Stimulated activated effector memory CD8-positive, alpha-beta T cell treated with anti-CD3 and anti-CD28 coated beads, Interleukin-12 subunit alpha, Interleukin-12 subunit beta, amount 100 ng/mL, for 72 hours (primary cell): ENCODE results near the gene SNRNP200.

Experiments used
- ATAC-seq: fragments of 150-1000 bp; cut with Tn5 transposase; 2 replicates; pipeline ENCODE4 v1.10.0; 2021
- DNase-seq, 2 donors: peaks; one replicate each; pipeline ENCODE4 v3.0.0; 2021 to 2022; ENCODE audit warnings: low spot score in 2 of 2
- H3K27ac Mint-ChIP-seq: one replicate; pipeline ENCODE4 v1.8.0; 2022; ENCODE audit warnings: mild to moderate bottlenecking, mixed read lengths
- H3K36me3 Mint-ChIP-seq: one replicate; pipeline ENCODE4 v1.8.0; 2022; ENCODE audit warnings: mild to moderate bottlenecking, mixed read lengths
- H3K4me1 Mint-ChIP-seq: one replicate; pipeline ENCODE4 v1.8.0; 2022; ENCODE audit warnings: mixed read lengths
- H3K4me3 Mint-ChIP-seq: one replicate; pipeline ENCODE4 v1.8.0; 2022; ENCODE audit warnings: mild to moderate bottlenecking, mixed read lengths
- H3K9me3 Mint-ChIP-seq: one replicate; pipeline ENCODE4 v1.8.0; 2022; ENCODE audit warnings: mixed read lengths

SNRNP200 gene

DNA sequence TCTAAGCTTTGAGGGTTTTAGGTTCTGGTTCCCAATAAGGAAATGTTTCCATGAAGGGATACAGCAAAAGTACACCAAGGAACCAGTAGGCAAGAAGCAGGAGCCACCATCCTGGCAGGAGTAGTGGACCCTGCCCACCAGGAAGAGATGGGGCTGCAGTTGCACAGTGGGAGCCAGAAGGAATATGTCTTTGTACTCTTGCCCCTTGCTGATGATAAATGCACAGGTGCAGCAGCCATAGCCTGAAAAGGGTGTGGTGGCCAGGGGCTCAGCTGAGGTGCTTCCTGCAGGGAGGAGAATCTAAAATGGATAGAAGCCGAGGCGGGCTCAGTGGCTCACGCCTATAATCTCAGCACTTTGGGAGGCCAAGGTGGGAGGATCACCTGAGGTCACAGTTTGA lies 67.1 kb downstream of the SNRNP200 start:
- H3K4me1 Mint-ChIP-seq: peaks cover 27% of the 10 kb centered on the region
- H3K4me3 Mint-ChIP-seq: no peak overlapping the region
- no peaks in the 10 kb centered on the region for H3K36me3 Mint-ChIP-seq
- no peak for DNase-seq
- no peak for ATAC-seq
- H3K27ac Mint-ChIP-seq: no peak overlapping the region
- no peaks in the 10 kb centered on the region for H3K9me3 Mint-ChIP-seq

DNA sequence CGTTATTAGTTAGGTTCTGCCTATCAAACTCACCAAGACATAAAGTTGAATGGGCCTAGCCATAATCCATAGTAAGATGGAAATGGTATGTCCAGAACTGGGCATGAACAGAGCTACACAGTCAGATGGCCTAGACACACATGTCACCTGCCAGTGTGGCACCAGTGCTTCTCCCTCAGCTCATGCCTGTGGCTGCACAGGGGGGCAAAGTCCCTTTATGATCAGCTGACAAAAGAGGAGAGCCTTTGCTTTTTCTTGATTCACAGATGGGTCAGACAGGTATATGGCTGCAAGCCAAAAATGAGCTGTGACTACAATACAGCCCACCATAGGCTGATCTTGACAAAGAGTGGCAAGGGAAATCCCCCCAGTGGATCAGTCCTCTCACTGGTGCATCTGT lies 68.5 kb downstream of the SNRNP200 start:
- no peak for DNase-seq
- Mint-ChIP-seq H3K4me3 (no peak overlapping the region), H3K4me1 (peaks cover 13% of the 10 kb centered on the region), H3K27ac (no peak overlapping the region), H3K36me3 (no peaks in the 10 kb centered on the region), H3K9me3 (no peaks in the 10 kb centered on the region)
- ATAC-seq: no peak

DNA sequence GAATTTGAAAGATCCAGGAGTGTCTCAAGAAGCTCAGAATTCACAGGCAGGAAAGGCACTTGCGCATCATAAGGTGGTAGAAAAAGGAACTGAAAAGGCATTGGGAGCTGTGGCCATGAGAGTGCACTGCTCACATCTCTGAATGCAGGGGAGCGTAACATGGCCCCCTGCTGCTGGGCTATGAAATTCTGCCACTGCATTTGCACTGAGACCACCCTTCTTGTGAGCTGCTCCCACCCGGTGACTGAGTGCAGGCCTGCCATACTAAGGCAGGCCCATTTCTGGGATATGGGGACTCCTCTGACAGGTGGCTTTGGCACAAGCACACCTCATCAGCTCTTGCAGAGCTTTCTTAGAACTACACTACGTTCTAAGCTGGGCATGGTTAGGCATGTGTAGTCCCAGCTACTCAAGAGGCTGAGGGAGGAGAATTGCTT lies 71.4 kb downstream of the SNRNP200 start:
- DNase-seq (no peak), ATAC-seq (no peak)
- H3K9me3 Mint-ChIP-seq: no peaks in the 10 kb centered on the region
- peaks cover 5% of the 10 kb centered on the region for H3K4me1 Mint-ChIP-seq
- no peaks in the 10 kb centered on the region for H3K36me3 Mint-ChIP-seq
- H3K4me3 Mint-ChIP-seq: no peak overlapping the region
- no peak overlapping the region for H3K27ac Mint-ChIP-seq

DNA sequence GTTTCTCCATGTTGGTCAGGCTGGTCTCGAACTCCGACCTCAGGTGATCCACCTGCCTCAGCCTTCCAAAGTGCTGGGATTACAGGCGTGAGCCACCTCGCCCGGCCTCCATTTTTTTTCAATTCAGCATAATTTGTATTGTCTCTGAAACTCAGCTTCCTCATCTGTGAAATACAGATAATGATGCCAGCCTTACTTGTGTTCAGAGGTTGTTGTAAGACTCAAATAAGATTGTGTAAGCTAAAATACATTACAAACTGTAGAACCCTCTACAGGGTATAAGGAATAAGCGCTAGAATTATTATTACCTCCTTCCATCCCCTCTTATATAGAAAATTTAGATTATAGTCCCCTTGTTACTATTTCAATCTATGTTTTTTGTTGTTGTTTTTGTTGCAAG lies 71.9 kb downstream of the SNRNP200 start:
- Mint-ChIP-seq H3K9me3 (no peaks in the 10 kb centered on the region), H3K36me3 (no peaks in the 10 kb centered on the region), H3K4me1 (peaks cover 5% of the 10 kb centered on the region), H3K27ac (no peak overlapping the region), H3K4me3 (no peak overlapping the region)
- ATAC-seq (no peak), DNase-seq (no peak)

DNA sequence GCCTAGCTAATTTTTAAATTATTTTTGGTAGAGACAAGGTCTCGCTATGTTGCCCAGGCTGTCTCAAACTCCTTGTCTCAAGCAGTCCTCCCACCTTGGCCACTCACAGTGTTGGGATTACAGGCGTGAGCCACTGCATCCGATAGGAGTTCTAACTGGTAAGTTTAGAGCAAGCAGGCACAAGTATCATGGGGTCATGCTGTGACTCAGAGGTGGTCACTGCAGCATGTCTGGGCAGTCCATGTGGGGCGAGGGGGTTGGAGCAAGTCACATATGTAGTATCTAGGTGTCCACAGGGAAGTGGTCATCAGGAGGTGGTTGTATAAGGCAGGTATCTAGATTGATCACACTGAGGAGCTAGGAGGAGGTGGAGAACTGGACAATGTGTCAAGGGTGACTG lies 74.0 kb downstream of the SNRNP200 start:
- Mint-ChIP-seq H3K36me3 (no peaks in the 10 kb centered on the region), H3K4me3 (no peak overlapping the region), H3K27ac (no peak overlapping the region), H3K9me3 (no peaks in the 10 kb centered on the region), H3K4me1 (peaks cover 5% of the 10 kb centered on the region)
- ATAC-seq (no peak), DNase-seq (no peak)

DNA sequence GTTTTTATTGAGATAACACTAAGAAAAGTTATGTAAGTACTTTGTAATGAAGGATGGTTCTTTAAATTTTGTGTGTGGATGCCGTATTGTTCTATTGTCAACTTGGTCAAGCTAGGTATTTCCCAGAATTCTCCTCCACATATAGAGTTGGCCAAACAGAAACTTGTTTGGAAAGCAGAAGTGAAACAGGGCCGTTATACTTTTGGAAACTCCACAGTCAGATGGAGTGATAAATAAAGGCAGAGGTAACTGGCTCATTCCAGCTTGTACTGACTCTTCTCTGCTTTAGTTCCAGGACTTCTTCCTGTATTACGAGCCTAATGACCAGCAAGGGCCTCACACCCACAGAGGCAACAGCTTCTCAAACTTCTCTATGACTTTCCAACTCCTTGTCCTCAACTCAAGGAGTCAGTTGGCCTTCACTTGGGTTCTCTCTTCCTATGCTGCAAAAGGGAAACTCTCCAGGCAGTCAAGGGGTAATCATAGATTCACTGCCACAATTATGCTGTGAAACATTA lies 80.3 kb downstream of the SNRNP200 start:
- no peak overlapping the region for H3K27ac Mint-ChIP-seq

More for the DNA sequence above, 80.3 kb downstream of the SNRNP200 start:
- H3K36me3 Mint-ChIP-seq: no peaks in the 10 kb centered on the region
- no peak for DNase-seq
- ATAC-seq: no peak
- no peak overlapping the region for H3K4me3 Mint-ChIP-seq
- H3K9me3 Mint-ChIP-seq: no peaks in the 10 kb centered on the region
- H3K4me1 Mint-ChIP-seq: no peaks in the 10 kb centered on the region
